ENCODE results near the gene ASPSCR1. TPM values are rescaled to one million over a fixed set of nuclear protein-coding genes. Genes with fewer than 3 reads are reported as not detected.
A peak's percentile ranks its signal among the peaks of the same experiment; 100 is the strongest.

The ASPSCR1 gene
- total and polyA plus RNA-seq, 2 of the 13 experiments (the other 11 are each of a cell fraction or from before 2014, with no cell fraction given) = 274 to 314 TPM

- TF ChIP-seq MAFF (IDR thresholded peaks at IDR 0.05; ENCODE audit: low read depth, low read length) (no peak), TBP (CRISPR knock-in tag; IDR thresholded peaks at IDR 0.05) (no peak), MED13 (CRISPR knock-in tag; IDR thresholded peaks at IDR 0.05) (no peak), MED1 (CRISPR knock-in tag; IDR thresholded peaks at IDR 0.05) (peak; percentile 79), ZKSCAN5 (CRISPR knock-in tag; IDR thresholded peaks at IDR 0.05) (no peak), ZBTB7A (CRISPR knock-in tag; IDR thresholded peaks at IDR 0.05) (no peak), NCOA1 (CRISPR knock-in tag; IDR thresholded peaks at IDR 0.05) (no peak), TARDBP (CRISPR knock-in tag; IDR thresholded peaks at IDR 0.05) (no peak; the same call in 1 of the 2 replicates), ZNF383 (CRISPR knock-in tag; IDR thresholded peaks at IDR 0.05; ENCODE audit: borderline replicate concordance) (no peak), SOX6 (IDR thresholded peaks at IDR 0.05) (no peak), SOX6 (CRISPR knock-in tag; IDR thresholded peaks at IDR 0.05) (peak; percentile 49), SOX13 (IDR thresholded peaks at IDR 0.05) (no peak), SOX13 (CRISPR knock-in tag; conservative IDR thresholded peaks at IDR 0.05 in 1 of 2, IDR thresholded peaks at IDR 0.05 in 1 of 2) (peak in 1 of 2 experiments; percentile 61; a peak in 2 of 4 replicates), IKZF1 (IDR thresholded peaks at IDR 0.05) (no peak), PHF20 (CRISPR knock-in tag; IDR thresholded peaks at IDR 0.05) (no peak), ZNF549 (CRISPR knock-in tag; IDR thresholded peaks at IDR 0.05) (no peak), ZNF512B (CRISPR knock-in tag; IDR thresholded peaks at IDR 0.05; ENCODE audit: borderline replicate concordance) (no peak), DNMT3B (CRISPR knock-in tag; conservative IDR thresholded peaks at IDR 0.05) (no peak), RXRB (CRISPR knock-in tag; IDR thresholded peaks at IDR 0.05; ENCODE audit: borderline replicate concordance) (peak; percentile 54; the same call in 1 of the 2 replicates), ZNF30 (CRISPR knock-in tag; IDR thresholded peaks at IDR 0.05) (no peak), ZNF224 (CRISPR knock-in tag; IDR thresholded peaks at IDR 0.05) (no peak), FOXJ3 (CRISPR knock-in tag; IDR thresholded peaks at IDR 0.05; ENCODE audit: borderline replicate concordance) (peak; percentile 15; the same call in 1 of the 2 replicates), NRL (CRISPR knock-in tag; IDR thresholded peaks at IDR 0.05; ENCODE audit: borderline replicate concordance) (no peak), ZBTB42 (CRISPR knock-in tag; IDR thresholded peaks at IDR 0.05) (no peak), FIP1L1 (IDR thresholded peaks at IDR 0.05; ENCODE audit: borderline replicate concordance, insufficient read depth, low read depth, low read length) (no peak; the same call in 1 of the 2 replicates), ZNF260 (CRISPR knock-in tag; IDR thresholded peaks at IDR 0.05; ENCODE audit: borderline replicate concordance, low read depth) (no peak), FOXA1 (IDR thresholded peaks at IDR 0.05) (no peak), FOXA1 (CRISPR knock-in tag; IDR thresholded peaks at IDR 0.05) (peak; percentile 10; the same call in 1 of the 2 replicates), ELF1 (CRISPR knock-in tag; IDR thresholded peaks at IDR 0.05) (no peak), HMG20B (CRISPR knock-in tag; conservative IDR thresholded peaks at IDR 0.05) (no peak), RARA (CRISPR knock-in tag; IDR thresholded peaks at IDR 0.05) (peak; percentile 89), ZBTB3 (CRISPR knock-in tag; IDR thresholded peaks at IDR 0.05; ENCODE audit: borderline replicate concordance, low read depth) (no peak), MIER3 (CRISPR knock-in tag; IDR thresholded peaks at IDR 0.05; ENCODE audit: borderline replicate concordance) (no peak)
These were observed 36.4 kb downstream of the ASPSCR1 start (continued) for GRCh38 chr17:82013772-82014321.
